Calu3 (cell line): Measurements from ENCODE around the gene SLC44A4. TPM values are rescaled to one million over a fixed set of nuclear protein-coding genes. Genes with fewer than 3 reads are reported as not detected.
A peak's percentile ranks its signal among the peaks of the same experiment; 100 is the strongest.
"Not testable (repeated sequence)": the region's sequence is repeated elsewhere in the genome, so short reads cannot be mapped to it uniquely, and the experiment has no call there.

ENCODE experiments used
- BruUV-seq: library from RNA; stranded (reverse); fragments of 400-500 nt; replicated peaks from 2 replicates; lab custom pipeline; 2021; lab: Mats Ljungman, UMichigan
- CTCF ChIA-PET: fragments of 300-600 bp; sonication (Branson Sonifier 250); formaldehyde crosslinking; loops from one replicate; lab custom pipeline; 2022; ENCODE audit warnings: antibody characterized with exemption; lab: Charles Lee
- DNase-seq: peaks from one replicate; pipeline ENCODE4 v3.0.0; 2022
- H3K27ac Mint-ChIP-seq: one replicate; pipeline ENCODE4 v1.8.0; 2022; ENCODE audit warnings: mixed read lengths; ENCODE audit not compliant: unreplicated experiment
- H3K27me3 Mint-ChIP-seq: one replicate; pipeline ENCODE4 v1.8.0; 2022; ENCODE audit warnings: mixed read lengths; ENCODE audit not compliant: unreplicated experiment
- H3K36me3 Mint-ChIP-seq: one replicate; pipeline ENCODE4 v1.8.0; 2022; ENCODE audit warnings: mild to moderate bottlenecking, moderate library complexity, mixed read lengths; ENCODE audit not compliant: insufficient read depth, unreplicated experiment
- H3K4me1 Mint-ChIP-seq: one replicate; pipeline ENCODE4 v1.8.0; 2022; ENCODE audit warnings: mild to moderate bottlenecking, low read depth, mixed read lengths; ENCODE audit not compliant: unreplicated experiment
- H3K4me3 Mint-ChIP-seq: one replicate; pipeline ENCODE4 v1.8.0; 2022; ENCODE audit warnings: mild to moderate bottlenecking, low read depth, moderate library complexity, mixed read lengths; ENCODE audit not compliant: unreplicated experiment
- H3K9me3 Mint-ChIP-seq: one replicate; pipeline ENCODE4 v1.8.0; 2022; ENCODE audit warnings: low read depth, mixed read lengths; ENCODE audit not compliant: unreplicated experiment
- intact Hi-C: fragments of 100-400 bp; cut with micrococcal nuclease; formaldehyde crosslinking; loops from one replicate; pipeline ENCODE4 v1.10.0; 2022; ENCODE audit not compliant: unreplicated experiment
- total RNA-seq: library from RNA; stranded (reverse); gene quantifications from 2 replicates; pipeline ENCODE4 v1.2.3, GENCODE V29; 2022
- TF ChIP-seq, protein P1 (sequence below): fragments of 200-600 bp; IDR thresholded peaks from one replicate; pipeline ENCODE4 v1.8.0; 2022; ENCODE audit warnings: antibody characterized with exemption; ENCODE audit not compliant: unreplicated experiment

SLC44A4 gene
- total RNA-seq, 1 experiment from 2014 or later: 185 TPM

DNA sequence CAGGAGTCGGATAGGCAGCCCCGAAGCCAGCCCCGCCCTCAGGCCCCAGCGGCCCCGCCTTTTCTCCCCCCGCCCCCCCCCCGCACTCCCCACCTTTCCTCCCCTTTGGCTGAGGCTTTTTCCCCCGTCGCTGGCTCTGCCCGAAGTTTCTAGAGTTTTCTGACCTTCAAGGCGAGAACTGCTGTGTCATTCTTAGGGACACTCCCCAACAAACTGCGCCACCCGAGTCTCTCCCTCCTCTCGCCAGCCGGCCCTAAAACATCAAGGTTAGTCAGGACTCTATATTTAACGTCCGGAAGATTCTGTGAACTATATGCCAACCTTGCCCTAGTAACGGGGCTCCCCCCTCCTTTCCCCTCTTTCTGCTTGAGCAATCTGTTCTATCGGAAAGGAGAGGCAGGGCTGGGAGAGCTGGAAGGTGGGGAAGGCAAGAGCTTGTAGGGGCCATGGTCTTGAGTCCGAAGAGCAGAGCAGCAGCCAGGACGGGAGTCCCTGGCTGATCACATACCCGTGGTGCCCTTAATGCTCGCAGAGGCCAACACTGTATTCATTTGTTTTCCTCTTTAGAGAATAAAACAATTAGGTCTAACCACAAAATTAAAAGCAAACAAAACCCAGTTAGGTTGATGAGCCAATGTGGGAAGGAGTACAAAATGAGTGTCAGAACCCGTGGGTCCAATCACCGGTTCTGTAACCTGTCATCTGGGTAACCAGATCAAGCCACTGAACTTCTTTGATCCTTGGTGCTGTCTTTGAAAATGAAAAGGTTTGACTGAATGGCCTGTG, 56.6 kb downstream of the SLC44A4 start:
- peak overlapping the region; percentile 89 for H3K4me3 Mint-ChIP-seq
- peak; percentile 93 for DNase-seq
- TF ChIP-seq, protein P1, sequence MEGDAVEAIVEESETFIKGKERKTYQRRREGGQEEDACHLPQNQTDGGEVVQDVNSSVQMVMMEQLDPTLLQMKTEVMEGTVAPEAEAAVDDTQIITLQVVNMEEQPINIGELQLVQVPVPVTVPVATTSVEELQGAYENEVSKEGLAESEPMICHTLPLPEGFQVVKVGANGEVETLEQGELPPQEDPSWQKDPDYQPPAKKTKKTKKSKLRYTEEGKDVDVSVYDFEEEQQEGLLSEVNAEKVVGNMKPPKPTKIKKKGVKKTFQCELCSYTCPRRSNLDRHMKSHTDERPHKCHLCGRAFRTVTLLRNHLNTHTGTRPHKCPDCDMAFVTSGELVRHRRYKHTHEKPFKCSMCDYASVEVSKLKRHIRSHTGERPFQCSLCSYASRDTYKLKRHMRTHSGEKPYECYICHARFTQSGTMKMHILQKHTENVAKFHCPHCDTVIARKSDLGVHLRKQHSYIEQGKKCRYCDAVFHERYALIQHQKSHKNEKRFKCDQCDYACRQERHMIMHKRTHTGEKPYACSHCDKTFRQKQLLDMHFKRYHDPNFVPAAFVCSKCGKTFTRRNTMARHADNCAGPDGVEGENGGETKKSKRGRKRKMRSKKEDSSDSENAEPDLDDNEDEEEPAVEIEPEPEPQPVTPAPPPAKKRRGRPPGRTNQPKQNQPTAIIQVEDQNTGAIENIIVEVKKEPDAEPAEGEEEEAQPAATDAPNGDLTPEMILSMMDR: no peak
- peak overlapping the region; percentile 95 for H3K27ac Mint-ChIP-seq
- peaks cover 90% of the 10 kb centered on the region for H3K36me3 Mint-ChIP-seq
- H3K4me1 Mint-ChIP-seq: peaks cover 64% of the 10 kb centered on the region
- BruUV-seq: TSS peak; percentile 20
- CTCF ChIA-PET: interaction anchor here (0.5 to 2.9 kb wide), 14 partner anchors 8 to 152 kb away, joined by 3 to 13 read pairs (median 5); partner anchors contain the start of genes ABHD16A, LSM2, LY6G5B and VARS1
- peaks cover 5% of the 10 kb centered on the region for H3K27me3 Mint-ChIP-seq
- intact Hi-C loops: loop anchor here (5.0 kb wide), 1 partner anchor 45 kb away; the partner anchor contains the start of gene VWA7
- H3K9me3 Mint-ChIP-seq: no peaks in the 10 kb centered on the region

DNA sequence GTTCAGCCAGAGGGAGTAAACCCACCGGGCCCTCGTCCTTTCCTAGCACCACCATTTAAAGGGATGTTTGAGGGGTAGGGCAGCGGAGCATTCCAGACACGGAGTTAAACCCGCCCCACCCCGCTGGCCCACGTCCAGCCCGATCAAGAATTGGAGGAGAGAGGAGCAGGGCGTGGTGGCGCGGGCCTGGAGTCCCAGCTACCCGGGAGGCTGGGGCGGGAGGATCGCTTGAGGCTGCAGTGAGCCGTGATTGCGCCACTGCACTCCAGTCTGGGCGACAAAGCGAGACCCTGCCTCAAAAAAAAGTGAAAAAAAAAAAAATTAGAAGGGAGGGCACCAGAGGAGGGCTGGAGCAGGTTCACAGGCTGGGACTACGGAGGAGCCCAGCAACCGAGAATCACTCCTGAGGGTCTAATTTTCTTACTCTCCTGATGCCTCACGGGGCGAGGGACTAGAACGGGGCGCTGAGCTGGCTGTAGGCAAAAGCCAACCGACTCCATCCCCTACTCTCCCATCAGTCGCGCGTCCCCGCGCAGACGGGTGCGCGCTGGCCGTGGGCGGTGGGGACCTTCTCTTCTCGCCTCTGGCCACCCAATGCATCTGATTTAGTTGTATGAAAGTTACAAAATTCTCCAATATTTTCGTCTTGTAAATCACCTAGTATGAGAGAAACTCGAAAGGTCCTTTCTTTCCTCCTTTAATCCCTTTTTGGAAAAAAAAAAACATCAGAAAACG, 57.3 kb downstream of the SLC44A4 start:
- Mint-ChIP-seq H3K4me3 (peak overlapping the region; percentile 89), H3K4me1 (peaks cover 58% of the 10 kb centered on the region), H3K36me3 (peaks cover 84% of the 10 kb centered on the region), H3K27ac (peak overlapping the region; percentile 95), H3K27me3 (no peaks in the 10 kb centered on the region), H3K9me3 (no peaks in the 10 kb centered on the region)
- intact Hi-C loops: loop anchor here (2.0 to 5.0 kb wide), 3 partner anchors 13 to 44 kb away; partner anchors contain the start of genes VARS1 and VWA7
- TF ChIP-seq, protein P1: no peak
- CTCF ChIA-PET: interaction anchor here (0.6 to 2.9 kb wide), 9 partner anchors 8 to 175 kb away, joined by 3 to 13 read pairs (median 7); partner anchors contain the start of genes ABHD16A, LSM2, VARS1 and VWA7
- no TSS peak for BruUV-seq
- peak; percentile 94 for DNase-seq

- H3K27ac Mint-ChIP-seq: peak overlapping the region; percentile 95
- DNase-seq, H3K9me3 Mint-ChIP-seq, H3K27me3 Mint-ChIP-seq, BruUV-seq: not testable (repeated sequence)
- H3K4me3 Mint-ChIP-seq: peak overlapping the region; percentile 89
- H3K36me3 Mint-ChIP-seq: peaks cover 78% of the 10 kb centered on the region
- intact Hi-C loops: loop anchor here (2.0 to 5.0 kb wide), 3 partner anchors 14 to 43 kb away; partner anchors contain the start of genes VARS1 and VWA7
- peaks cover 51% of the 10 kb centered on the region for H3K4me1 Mint-ChIP-seq
- CTCF ChIA-PET: interaction anchor here (1.0 kb wide), 1 partner anchor 29 kb away, joined by 3 read pairs; no protein-coding TSS in a partner anchor
Measured at GRCh38 chr6:31820399-31820798, 58.4 kb downstream of the SLC44A4 start.

- intact Hi-C loops: loop anchor here (2.0 to 5.0 kb wide), 3 partner anchors 15 to 43 kb away; partner anchors contain the start of genes VARS1 and VWA7
- Mint-ChIP-seq H3K4me3 (peak overlapping the region; percentile 89), H3K27me3 (no peaks in the 10 kb centered on the region), H3K27ac (peak overlapping the region; percentile 40), H3K9me3 (no peaks in the 10 kb centered on the region), H3K36me3 (peaks cover 78% of the 10 kb centered on the region), H3K4me1 (peaks cover 46% of the 10 kb centered on the region)
- no peak for DNase-seq
- BruUV-seq: no TSS peak
- TF ChIP-seq, protein P1: no peak
- CTCF ChIA-PET: interaction anchor here (0.6 to 1.6 kb wide), 4 partner anchors 11 to 47 kb away, joined by 3 to 6 read pairs (median 3); partner anchors contain the start of gene LSM2
Measured at GRCh38 chr6:31819871-31820299, 58.9 kb downstream of the SLC44A4 start.

- DNase-seq, BruUV-seq, H3K9me3 Mint-ChIP-seq, H3K27me3 Mint-ChIP-seq, intact Hi-C loops: not testable (repeated sequence)
- H3K27ac Mint-ChIP-seq: peak overlapping the region; percentile 40
- H3K4me3 Mint-ChIP-seq: peak overlapping the region; percentile 89
- peaks cover 82% of the 10 kb centered on the region for H3K36me3 Mint-ChIP-seq
- CTCF ChIA-PET: interaction anchor here (0.7 to 1.6 kb wide), 3 partner anchors 11 to 45 kb away, joined by 3 to 4 read pairs (median 3); partner anchors contain the start of genes LSM2 and VARS1
- H3K4me1 Mint-ChIP-seq: peaks cover 44% of the 10 kb centered on the region
Measured at GRCh38 chr6:31817929-31818511, 60.8 kb downstream of the SLC44A4 start.

GRCh38 chr6:31817133-31817928, 61.5 kb downstream of the SLC44A4 start:
- BruUV-seq, H3K9me3 Mint-ChIP-seq, intact Hi-C loops, H3K27me3 Mint-ChIP-seq, DNase-seq: not testable (repeated sequence)
- peak overlapping the region; percentile 40 for H3K27ac Mint-ChIP-seq
- CTCF ChIA-PET: interaction anchor here (0.6 to 1.0 kb wide), 3 partner anchors 11 to 22 kb away, joined by 3 to 4 read pairs (median 3); partner anchors contain the start of genes LSM2 and VARS1
- H3K4me3 Mint-ChIP-seq: peak overlapping the region; percentile 89
- peaks cover 42% of the 10 kb centered on the region for H3K4me1 Mint-ChIP-seq
- peaks cover 75% of the 10 kb centered on the region for H3K36me3 Mint-ChIP-seq
